GM21381 (cell line): ENCODE measurements around the gene MRPL19.

Source experiments
- ATAC-seq: cut with Tn5 transposase; IDR thresholded peaks from one replicate; pipeline ENCODE4 v1.9.1; 2021; ENCODE audit warnings: mild to moderate bottlenecking, moderate library complexity; ENCODE audit not compliant: unreplicated experiment

MRPL19 gene

GRCh38 chr2:75722687-75723086 lies 76.1 kb downstream of the MRPL19 start:
- no peak for ATAC-seq

- no peak for ATAC-seq
Measured at GRCh38 chr2:75728614-75729419, 82.2 kb downstream of the MRPL19 start.

DNA sequence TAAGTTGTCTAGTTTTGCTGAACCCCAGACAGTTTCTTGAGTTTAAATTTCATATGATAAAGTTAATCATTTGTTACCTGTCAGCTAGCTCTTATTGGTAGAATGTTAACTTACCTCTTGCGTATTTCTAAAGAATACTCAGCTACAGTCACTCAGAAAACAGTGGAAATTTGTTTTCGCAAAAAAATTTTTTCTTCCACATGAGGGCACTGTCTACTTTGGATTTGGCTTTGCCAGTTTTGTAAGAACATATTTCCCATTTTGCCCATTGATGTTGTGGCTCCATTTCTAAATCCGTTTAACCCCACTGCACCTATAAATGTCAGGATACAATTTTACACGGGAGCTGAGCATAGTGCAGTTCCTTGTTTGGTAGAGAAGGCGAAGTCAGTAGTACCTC lies 83.3 kb downstream of the MRPL19 start:
- no peak for ATAC-seq

DNA sequence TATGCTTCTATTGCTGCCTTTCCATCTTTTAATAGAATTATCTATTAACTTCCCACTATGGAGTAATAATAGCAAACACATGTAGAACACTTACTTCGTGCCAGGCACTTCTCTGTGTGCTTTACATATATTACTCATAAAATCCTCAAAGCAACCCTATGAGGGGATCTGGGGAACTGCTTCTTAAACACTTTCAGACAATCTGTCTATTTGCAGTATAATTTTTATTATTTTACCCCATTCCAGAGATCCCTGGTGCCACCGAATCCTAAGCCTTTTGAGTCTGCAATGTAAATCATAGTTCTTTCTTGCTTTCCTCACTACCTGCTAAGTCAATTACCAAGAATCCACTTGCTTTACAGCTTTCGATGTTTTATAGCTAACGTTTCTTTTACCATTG lies 89.7 kb downstream of the MRPL19 start:
- ATAC-seq: no peak

DNA sequence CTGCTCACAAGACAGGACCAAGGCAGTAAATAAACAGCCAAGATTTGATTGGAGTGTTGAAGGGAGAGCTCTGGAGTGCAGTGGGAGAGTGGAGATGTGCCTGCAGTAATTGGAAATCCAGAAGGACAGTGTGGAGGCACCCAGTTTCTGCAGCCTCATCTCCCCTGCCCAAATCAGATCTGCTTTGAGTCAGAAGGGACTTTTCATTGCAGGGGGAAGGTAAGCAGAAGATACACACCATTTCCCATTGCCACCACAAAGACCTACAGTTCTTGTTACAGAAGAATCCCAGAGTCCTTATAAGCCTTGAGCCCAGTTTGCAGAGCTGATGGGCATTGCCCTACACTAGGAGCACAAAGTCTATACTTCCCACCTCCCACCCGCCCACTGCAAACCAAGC lies 91.4 kb downstream of the MRPL19 start:
- ATAC-seq: no peak
